ENCODE data around the gene ALDH1L2.

GRCh38 chr12:104991565-104992128, 92.6 kb downstream of the ALDH1L2 start:
- TF ChIP-seq CTCF (IDR thresholded peaks at IDR 0.05) = no peak
- no peak for TF ChIP-seq ZFX (IDR thresholded peaks at IDR 0.05; ENCODE audit: borderline replicate concordance)
